ENCODE measurements around the gene EPB42. TPM values are rescaled to one million over a fixed set of nuclear protein-coding genes. Genes with fewer than 3 reads are reported as not detected.

The EPB42 gene
- total and polyA plus RNA-seq, 2 donors (not counting 1 experiment from before 2014, with no cell fraction given): not detected

- H3K4me2 ChIP-seq (replicated peaks; ENCODE audit: low read depth, low read length, poor library complexity, severe bottlenecking): no peak overlapping the region
- H3K36me3 ChIP-seq (replicated peaks in 1 of 2; ENCODE audit: control extremely low read depth in 1 of 2, control insufficient read depth in 1 of 2, extremely low read depth in 1 of 2, insufficient read depth in 2 of 2, low read length in 1 of 2): peaks cover 6 to 77% of the 10 kb centered on the region in 2 experiments
- Mint-ChIP-seq H3K4me1 (peaks cover 4% of the 10 kb centered on the region), H3K9me3 (ENCODE audit: insufficient read depth) (no peaks in the 10 kb centered on the region), H3K27ac (no peak overlapping the region), H3K4me3 (no peak overlapping the region), H3K27me3 (no peaks in the 10 kb centered on the region)
- no peaks in the 10 kb centered on the region for H3K4me1 ChIP-seq (ENCODE audit: control insufficient read depth in 2 of 2, insufficient read depth in 2 of 2, low read length in 2 of 2)
- H3K9me3 ChIP-seq (ENCODE audit: control extremely low read depth in 1 of 3, control insufficient read depth in 2 of 3, insufficient read depth in 1 of 3, low read length in 2 of 3): no peaks in the 10 kb centered on the region
- ATAC-seq (ENCODE audit: low read depth) (no peak), DNase-seq (no peak)
- H3K9ac ChIP-seq (ENCODE audit: low read length): no peak overlapping the region
- TF ChIP-seq CTCF (IDR thresholded peaks at IDR 0.05) (no peak), EZH2 (IDR thresholded peaks at IDR 0.05; ENCODE audit: borderline replicate concordance, insufficient read depth, low read depth, low read length, poor library complexity, severe bottlenecking) (no peak)
- no peak overlapping the region for H3K27ac ChIP-seq (ENCODE audit: low read length in 2 of 2)
- intact Hi-C loops (cut with micrococcal nuclease): no loop called here
- H2AFZ ChIP-seq (ENCODE audit: insufficient read depth, low read depth, low read length, poor library complexity, severe bottlenecking): no peak overlapping the region
- no peak overlapping the region for H3K4me3 ChIP-seq (ENCODE audit: control extremely low read depth in 1 of 5, extremely low read depth in 1 of 5, insufficient read depth in 1 of 5, low read depth in 2 of 5, low read length in 4 of 5)
- CTCF ChIA-PET: no interaction called here
- peaks cover 7% of the 10 kb centered on the region for H3K79me2 ChIP-seq (ENCODE audit: control insufficient read depth, insufficient read depth, low read length)
- no peaks in the 10 kb centered on the region for H3K27me3 ChIP-seq (replicated peaks in 1 of 4; ENCODE audit: control extremely low read depth in 1 of 4, control insufficient read depth in 3 of 4, insufficient read depth in 4 of 4, low read length in 3 of 4)
- no CpG with 5 or more reads among the region's 2 CpGs for WGBS (ENCODE audit: insufficient coverage)
- H4K20me1 ChIP-seq (ENCODE audit: control insufficient read depth, insufficient read depth, low read length, poor library complexity, severe bottlenecking): no peaks in the 10 kb centered on the region
- POLR2A ChIA-PET: no interaction called here
These were observed 69.1 kb downstream of the EPB42 start for GRCh38 chr15:43151688-43152087.

GRCh38 chr15:43150191-43150929 lies 70.5 kb downstream of the EPB42 start:
- H2AFZ ChIP-seq (ENCODE audit: insufficient read depth, low read depth, low read length, poor library complexity, severe bottlenecking): no peak overlapping the region
- DNase-seq: no peak
- 90% methylated on average over 3 of the region's 5 CpGs for WGBS (ENCODE audit: insufficient coverage)
- TF ChIP-seq CTCF (IDR thresholded peaks at IDR 0.05): no peak
- TF ChIP-seq EZH2 (IDR thresholded peaks at IDR 0.05; ENCODE audit: borderline replicate concordance, insufficient read depth, low read depth, low read length, poor library complexity, severe bottlenecking): no peak
- no peaks in the 10 kb centered on the region for H4K20me1 ChIP-seq (ENCODE audit: control insufficient read depth, insufficient read depth, low read length, poor library complexity, severe bottlenecking)
- ATAC-seq (ENCODE audit: low read depth): no peak
- no peak overlapping the region for H3K4me2 ChIP-seq (replicated peaks; ENCODE audit: low read depth, low read length, poor library complexity, severe bottlenecking)
- Mint-ChIP-seq H3K27me3 (no peaks in the 10 kb centered on the region), H3K9me3 (ENCODE audit: insufficient read depth) (no peaks in the 10 kb centered on the region), H3K4me1 (peaks cover 4% of the 10 kb centered on the region), H3K27ac (no peak overlapping the region), H3K4me3 (no peak overlapping the region)
- ChIA-PET CTCF (interaction anchor here (0.8 kb wide), 1 partner anchor 54 kb away, joined by 3 read pairs; no protein-coding TSS in a partner anchor), POLR2A (no interaction called here)
- H3K27ac ChIP-seq (ENCODE audit: low read length in 2 of 2): no peak overlapping the region
- no peaks in the 10 kb centered on the region for H3K9me3 ChIP-seq (ENCODE audit: control extremely low read depth in 1 of 3, control insufficient read depth in 2 of 3, insufficient read depth in 1 of 3, low read length in 2 of 3)
- H3K4me1 ChIP-seq (ENCODE audit: control insufficient read depth in 2 of 2, insufficient read depth in 2 of 2, low read length in 2 of 2): no peaks in the 10 kb centered on the region
- H3K4me3 ChIP-seq (ENCODE audit: control extremely low read depth in 1 of 5, extremely low read depth in 1 of 5, insufficient read depth in 1 of 5, low read depth in 2 of 5, low read length in 4 of 5): no peak overlapping the region
- peaks cover 5 to 73% of the 10 kb centered on the region in 2 experiments for H3K36me3 ChIP-seq (replicated peaks in 1 of 2; ENCODE audit: control extremely low read depth in 1 of 2, control insufficient read depth in 1 of 2, extremely low read depth in 1 of 2, insufficient read depth in 2 of 2, low read length in 1 of 2)
- intact Hi-C loops (cut with micrococcal nuclease): no loop called here
- no peaks in the 10 kb centered on the region for H3K27me3 ChIP-seq (replicated peaks in 1 of 4; ENCODE audit: control extremely low read depth in 1 of 4, control insufficient read depth in 3 of 4, insufficient read depth in 4 of 4, low read length in 3 of 4)
- H3K79me2 ChIP-seq (ENCODE audit: control insufficient read depth, insufficient read depth, low read length): peaks cover 14% of the 10 kb centered on the region
- H3K9ac ChIP-seq (ENCODE audit: low read length): no peak overlapping the region
